NCI-H2227 treated with DMSO at 0.1 percent for 48 hours (cell line): ENCODE measurements around the gene ALDH3B2.
"Not testable (repeated sequence)": the region's sequence is repeated elsewhere in the genome, so short reads cannot be mapped to it uniquely, and the experiment has no call there.

Experiments
- DNase-seq: peaks from one replicate; lab custom pipeline; 2025; lab: John Stamatoyannopoulos, UW

ALDH3B2 gene

GRCh38 chr11:67674442-67674871, at the start of gene ALDH3B2:
TSS of gene ALDH3B2 (minus strand) at chr11:67674623. CDS start at chr11:67666935, 7,688 bp downstream.
- no peak for DNase-seq

- DNase-seq: not testable (repeated sequence)
Measured at GRCh38 chr11:67723036-67723435, 48.6 kb upstream of the ALDH3B2 start.

GRCh38 chr11:67716226-67716625, 41.8 kb upstream of the ALDH3B2 start:
- not testable (repeated sequence) for DNase-seq

- DNase-seq: not testable (repeated sequence)
Measured at GRCh38 chr11:67715801-67716200, 41.4 kb upstream of the ALDH3B2 start.

- not testable (repeated sequence) for DNase-seq
Measured at GRCh38 chr11:67713892-67714509, 39.6 kb upstream of the ALDH3B2 start.

GRCh38 chr11:67711676-67712075, 37.3 kb upstream of the ALDH3B2 start:
- DNase-seq: not testable (repeated sequence)

- not testable (repeated sequence) for DNase-seq
Measured at GRCh38 chr11:67711212-67711611, 36.8 kb upstream of the ALDH3B2 start.

GRCh38 chr11:67709806-67710205, 35.4 kb upstream of the ALDH3B2 start:
- DNase-seq: not testable (repeated sequence)

GRCh38 chr11:67705264-67705663, 30.8 kb upstream of the ALDH3B2 start:
- DNase-seq: no peak

- no peak for DNase-seq
Measured at GRCh38 chr11:67704524-67704923, 30.1 kb upstream of the ALDH3B2 start.

GRCh38 chr11:67703709-67704108, 29.3 kb upstream of the ALDH3B2 start:
- DNase-seq: not testable (repeated sequence)

GRCh38 chr11:67700548-67701262, 26.3 kb upstream of the ALDH3B2 start:
- peak; percentile 29 for DNase-seq

GRCh38 chr11:67700141-67700540, 25.7 kb upstream of the ALDH3B2 start:
- DNase-seq: peak; percentile 28

- DNase-seq: no peak
Measured at GRCh38 chr11:67699521-67699920, 25.1 kb upstream of the ALDH3B2 start.

- no peak for DNase-seq
Measured at GRCh38 chr11:67698247-67698646, 23.8 kb upstream of the ALDH3B2 start.

GRCh38 chr11:67697846-67698245, 23.4 kb upstream of the ALDH3B2 start:
- DNase-seq: no peak

- no peak for DNase-seq
Measured at GRCh38 chr11:67696998-67697397, 22.6 kb upstream of the ALDH3B2 start.

GRCh38 chr11:67695606-67696005, 21.2 kb upstream of the ALDH3B2 start:
- no peak for DNase-seq

- no peak for DNase-seq
Measured at GRCh38 chr11:67694875-67695555, 20.6 kb upstream of the ALDH3B2 start.

- DNase-seq: peak; percentile 4
Measured at GRCh38 chr11:67691149-67691548, 16.7 kb upstream of the ALDH3B2 start.

- DNase-seq: no peak
Measured at GRCh38 chr11:67689178-67689577, 14.8 kb upstream of the ALDH3B2 start.

GRCh38 chr11:67687986-67688385, 13.6 kb upstream of the ALDH3B2 start:
- no peak for DNase-seq
